Hepatocyte (in vitro differentiated cells): ENCODE measurements around the gene TFF1.

ENCODE experiments used
- EZH2 ChIP-seq: fragments of 200-600 bp; sonication (generic); IDR thresholded peaks from 2 replicates; pipeline ENCODE4 v1.6.1; 2016; ENCODE audit warnings: antibody characterized with exemption, mild to moderate bottlenecking, borderline replicate concordance
- TF ChIP-seq, protein P1 (sequence below): fragments of 200-600 bp; sonication (generic); IDR thresholded peaks from 2 replicates; pipeline ENCODE4 v1.5.1; 2016; ENCODE audit warnings: antibody characterized with exemption, mild to moderate bottlenecking; ENCODE audit not compliant: poor library complexity

DNA sequence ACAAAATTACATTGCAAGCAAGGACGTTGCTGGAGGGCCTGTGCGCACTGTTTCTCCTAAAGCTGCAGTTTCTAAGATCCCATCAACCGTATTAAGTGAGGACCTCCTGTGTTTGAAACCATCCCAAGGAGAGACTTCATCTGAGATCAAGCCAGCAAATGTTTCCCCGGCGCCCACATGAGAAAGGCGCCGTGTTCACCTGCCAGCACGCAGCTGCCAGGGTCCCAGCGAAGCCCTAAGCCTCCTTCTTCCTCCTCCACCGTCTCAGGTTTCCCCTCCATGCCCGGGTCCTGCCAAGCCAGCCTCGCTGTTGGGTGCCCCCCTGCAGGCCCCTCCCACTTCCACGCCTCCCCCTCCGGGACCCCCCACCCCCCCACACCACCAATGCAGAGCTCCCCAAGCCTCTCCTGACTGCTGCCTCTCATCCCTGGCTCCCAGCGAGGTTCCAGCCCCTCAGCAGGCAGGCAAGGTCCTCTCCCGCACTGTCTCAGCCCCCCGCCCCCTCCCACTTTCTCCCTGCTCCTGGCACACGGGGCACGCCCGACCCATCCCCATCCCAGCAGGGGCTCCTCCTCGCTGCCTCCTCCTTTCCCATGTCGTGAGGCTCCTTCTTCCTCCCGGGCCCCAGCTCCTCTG, 8.6 kb upstream of the TFF1 start:
- TF ChIP-seq, protein P1, sequence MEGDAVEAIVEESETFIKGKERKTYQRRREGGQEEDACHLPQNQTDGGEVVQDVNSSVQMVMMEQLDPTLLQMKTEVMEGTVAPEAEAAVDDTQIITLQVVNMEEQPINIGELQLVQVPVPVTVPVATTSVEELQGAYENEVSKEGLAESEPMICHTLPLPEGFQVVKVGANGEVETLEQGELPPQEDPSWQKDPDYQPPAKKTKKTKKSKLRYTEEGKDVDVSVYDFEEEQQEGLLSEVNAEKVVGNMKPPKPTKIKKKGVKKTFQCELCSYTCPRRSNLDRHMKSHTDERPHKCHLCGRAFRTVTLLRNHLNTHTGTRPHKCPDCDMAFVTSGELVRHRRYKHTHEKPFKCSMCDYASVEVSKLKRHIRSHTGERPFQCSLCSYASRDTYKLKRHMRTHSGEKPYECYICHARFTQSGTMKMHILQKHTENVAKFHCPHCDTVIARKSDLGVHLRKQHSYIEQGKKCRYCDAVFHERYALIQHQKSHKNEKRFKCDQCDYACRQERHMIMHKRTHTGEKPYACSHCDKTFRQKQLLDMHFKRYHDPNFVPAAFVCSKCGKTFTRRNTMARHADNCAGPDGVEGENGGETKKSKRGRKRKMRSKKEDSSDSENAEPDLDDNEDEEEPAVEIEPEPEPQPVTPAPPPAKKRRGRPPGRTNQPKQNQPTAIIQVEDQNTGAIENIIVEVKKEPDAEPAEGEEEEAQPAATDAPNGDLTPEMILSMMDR = no peak
- no peak for TF ChIP-seq EZH2
